ENCODE measurements around the gene CDC25A.

Gene CDC25A

DNA sequence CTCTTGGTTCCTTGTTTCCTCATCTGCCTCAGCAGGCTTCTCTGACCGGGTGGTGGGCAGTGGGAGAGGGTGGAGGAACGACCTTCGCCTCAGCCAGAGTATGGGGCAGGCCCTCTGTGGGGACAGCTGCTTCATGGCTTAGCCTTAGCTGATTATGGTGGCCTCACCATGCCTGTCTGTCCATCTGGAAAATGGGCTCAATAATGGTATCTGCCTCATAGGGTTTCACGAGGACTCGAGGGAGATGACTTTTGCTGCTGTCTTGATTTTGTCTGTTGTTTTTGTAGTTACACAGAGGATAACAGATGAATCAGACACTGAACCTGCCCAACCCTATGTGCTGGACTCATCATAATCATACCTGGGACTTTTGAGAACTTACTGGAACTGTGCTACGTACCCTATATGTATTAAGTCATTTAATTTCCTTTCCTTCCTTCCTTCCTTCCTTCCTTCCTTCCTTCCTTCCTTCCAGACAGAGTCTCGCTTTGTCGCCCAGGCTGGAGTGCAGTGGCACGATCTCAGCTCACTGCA, 46.5 kb downstream of the CDC25A start:
- DNase-seq (ENCODE audit: low read depth, low spot score), result no peak

DNA sequence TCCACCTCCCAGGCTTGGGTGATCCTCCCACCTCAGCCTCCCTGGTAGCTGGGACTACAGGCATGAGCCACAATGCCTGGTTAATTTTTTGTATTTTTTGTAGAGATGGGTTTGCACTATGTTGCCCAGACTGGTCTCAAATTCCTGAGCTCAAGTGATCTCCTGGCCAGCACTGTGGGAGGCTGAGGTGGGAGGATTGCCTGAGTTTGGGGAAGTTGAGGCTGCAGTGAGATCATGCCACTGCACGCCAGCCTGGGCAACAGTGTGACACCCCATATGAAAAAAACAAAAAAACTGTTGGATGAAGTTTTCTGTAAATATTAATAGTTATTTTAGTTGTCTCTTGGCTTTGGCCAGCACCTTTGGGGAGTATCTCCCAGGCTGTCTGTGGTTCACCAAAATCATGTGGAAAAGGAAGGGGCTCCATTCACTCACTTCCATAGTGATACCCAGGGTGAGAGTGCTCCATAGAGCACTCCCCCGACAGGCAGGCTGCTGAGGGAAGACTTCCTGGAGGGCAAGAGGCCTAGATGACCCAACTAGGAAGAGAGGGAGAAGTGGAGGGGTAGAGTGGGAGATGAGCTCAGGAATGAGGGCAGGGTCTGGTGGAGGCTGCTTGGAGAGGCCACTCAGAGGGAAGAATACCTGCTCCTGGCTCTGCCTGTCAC, 47.1 kb downstream of the CDC25A start:
- DNase-seq (ENCODE audit: low read depth, low spot score), result no peak

DNA sequence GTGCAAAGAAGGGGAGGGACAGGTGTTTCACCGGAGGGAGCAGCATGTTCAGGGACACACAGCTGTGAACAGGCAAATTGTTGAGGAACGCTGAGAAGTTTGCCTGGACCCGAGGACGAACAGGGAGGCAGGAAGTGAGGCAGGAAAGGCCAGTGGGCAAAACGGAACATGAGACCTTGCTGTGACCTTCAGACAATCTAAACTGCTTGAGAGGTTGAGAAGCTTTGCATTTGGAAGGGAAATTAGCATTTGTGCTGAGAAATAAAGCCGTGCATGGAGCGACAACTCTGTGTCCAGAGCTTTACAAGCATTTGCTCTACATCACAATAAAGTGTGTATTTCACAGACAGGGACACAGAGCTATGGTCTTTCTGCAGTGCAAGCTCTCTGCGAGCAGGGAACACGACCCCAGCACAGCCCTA, 47.9 kb downstream of the CDC25A start:
- no peak for DNase-seq (ENCODE audit: low read depth, low spot score)

DNA sequence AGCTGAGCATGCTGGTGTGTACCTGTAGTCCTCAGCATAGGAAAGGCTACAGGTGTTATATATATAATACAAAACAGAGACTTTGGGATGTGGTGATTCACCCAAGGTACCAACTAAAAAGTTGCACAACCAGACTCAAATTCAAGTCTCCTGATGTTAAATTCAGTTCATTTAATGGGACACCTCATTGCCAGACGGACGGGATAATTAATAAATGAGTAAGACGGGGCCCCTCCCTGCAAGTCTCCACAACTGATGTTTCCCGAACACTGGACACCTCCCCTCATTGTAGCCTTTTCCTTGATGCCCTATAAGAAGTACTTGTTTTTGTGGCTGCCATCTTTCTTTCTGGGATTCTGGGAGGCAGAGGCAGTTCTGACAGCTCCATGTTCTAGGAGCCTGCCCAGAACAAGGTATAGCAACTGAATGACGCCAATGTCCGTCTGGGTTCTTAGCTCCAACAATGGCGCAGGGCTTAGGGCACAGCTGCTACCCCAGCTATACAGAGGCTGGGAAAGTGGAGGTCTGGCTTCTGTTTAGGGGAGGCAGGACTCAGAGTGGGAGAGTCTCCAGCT, 50.7 kb downstream of the CDC25A start:
- DNase-seq (ENCODE audit: low read depth, low spot score), result no peak

DNA sequence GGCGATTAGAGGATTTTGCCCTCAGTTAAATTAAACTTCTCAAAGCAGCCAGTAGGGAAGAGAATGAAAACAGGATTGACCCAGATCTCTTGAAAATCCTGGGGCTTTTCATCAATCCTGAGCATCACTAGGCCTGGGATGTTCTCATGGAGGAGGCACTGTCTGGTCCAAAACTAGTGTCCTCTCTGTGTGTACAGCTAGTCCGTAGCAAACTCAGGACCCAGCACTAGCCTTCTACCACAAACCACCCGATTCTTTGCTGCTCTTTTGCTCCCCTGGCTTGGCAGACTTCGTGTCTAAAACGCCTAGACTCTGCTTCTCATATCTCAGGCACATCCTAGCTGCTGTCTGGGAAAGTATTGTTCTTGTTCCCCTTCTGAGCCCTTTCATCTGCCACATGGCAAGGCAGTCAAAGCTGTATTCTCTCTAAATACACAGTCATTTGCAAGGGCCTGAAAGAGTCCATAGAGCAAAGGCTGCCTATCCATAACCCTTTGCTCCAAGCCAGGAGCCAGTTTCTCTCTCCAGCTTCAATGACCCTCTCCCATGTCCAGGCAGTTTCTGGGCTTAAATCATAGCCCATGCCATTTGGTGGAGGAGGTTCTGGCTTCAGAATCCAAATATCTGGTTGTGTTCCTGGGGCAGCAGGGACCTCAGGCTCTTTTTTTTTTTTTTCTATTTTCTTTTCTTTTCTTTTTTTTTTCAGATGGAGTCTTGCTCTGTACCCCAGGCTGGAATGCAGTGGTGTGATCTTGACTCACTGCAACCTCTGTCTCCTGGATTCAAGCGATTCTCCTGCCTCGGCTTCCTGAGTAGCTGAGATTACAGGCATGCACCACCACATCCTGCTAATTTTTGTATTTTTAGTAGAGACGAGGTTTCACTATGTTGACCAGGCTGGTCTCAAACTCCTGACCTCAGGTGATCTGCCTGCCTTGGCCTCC, 52.4 kb downstream of the CDC25A start:
- no peak for DNase-seq (ENCODE audit: low read depth, low spot score)

DNA sequence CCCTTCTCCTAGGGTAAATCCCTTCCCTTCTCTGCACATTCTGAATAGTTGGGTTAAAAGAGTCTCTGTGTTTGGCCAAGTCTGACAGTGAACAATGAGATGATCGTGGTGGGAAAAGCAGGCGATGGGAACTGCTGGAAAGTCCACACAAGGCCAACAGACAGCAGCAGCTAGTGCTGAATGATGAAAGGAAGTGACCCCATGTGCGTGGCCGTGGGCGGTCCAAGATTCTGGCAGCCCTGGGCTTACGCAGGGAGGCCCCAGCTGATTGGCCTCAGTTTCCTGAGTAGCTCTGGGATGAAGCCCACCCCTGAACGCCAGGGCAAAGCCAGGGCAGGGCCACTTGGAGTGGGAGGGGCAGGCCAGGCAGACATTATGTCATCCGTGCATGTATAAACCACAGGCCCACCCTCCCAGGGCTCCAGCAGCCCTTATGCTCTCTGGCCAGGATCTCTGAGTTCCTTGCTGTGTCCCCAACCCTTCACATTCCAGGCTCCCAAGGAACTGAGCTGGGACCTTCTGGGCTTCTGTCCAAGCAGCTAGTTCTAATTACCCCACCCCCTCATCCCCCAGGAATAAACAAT, 57.8 kb downstream of the CDC25A start:
- DNase-seq (ENCODE audit: low read depth, low spot score), result no peak

DNA sequence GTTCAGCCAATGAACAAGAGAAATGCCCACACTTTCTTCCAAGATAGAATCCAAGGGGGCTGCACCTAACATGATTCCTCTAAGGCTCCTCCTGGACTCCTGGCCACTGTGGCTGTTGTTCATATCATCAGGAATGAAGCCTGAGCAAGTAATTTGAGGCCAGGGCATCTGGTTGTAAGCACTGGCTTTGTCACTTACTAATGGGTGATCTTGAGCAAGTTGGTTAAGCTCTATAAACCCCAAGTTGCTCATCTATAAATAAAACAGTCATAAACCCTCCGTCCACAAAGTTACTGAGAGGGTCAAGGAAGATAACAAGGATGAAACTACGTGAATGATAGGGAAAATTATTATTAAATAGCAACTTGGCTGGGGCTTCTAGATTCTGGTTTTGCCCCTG, 58.3 kb downstream of the CDC25A start:
- no peak for DNase-seq (ENCODE audit: low read depth, low spot score)

DNA sequence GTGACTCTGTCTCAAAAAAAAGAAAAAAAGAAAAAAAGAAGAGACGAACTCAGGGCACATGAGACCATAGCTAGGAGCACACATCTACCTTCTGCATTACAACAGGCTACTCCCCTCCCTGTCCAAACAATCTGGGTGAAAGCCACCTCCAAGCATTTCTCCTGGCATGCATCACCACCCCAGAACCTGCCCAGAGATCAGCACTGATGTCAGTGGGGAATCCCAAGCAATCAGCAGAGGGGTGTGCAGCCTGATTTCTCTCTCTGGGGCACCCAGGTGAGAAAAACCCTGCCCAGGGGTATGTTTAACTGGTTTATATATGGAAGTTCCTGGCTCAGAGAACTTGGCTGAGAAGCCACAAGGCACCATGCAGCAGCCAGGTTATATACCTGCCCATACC, 59.4 kb downstream of the CDC25A start:
- no peak for DNase-seq (ENCODE audit: low read depth, low spot score)

GRCh38 chr3:48125886-48126622, 62.2 kb downstream of the CDC25A start:
- no peak for DNase-seq (ENCODE audit: low read depth, low spot score)

DNA sequence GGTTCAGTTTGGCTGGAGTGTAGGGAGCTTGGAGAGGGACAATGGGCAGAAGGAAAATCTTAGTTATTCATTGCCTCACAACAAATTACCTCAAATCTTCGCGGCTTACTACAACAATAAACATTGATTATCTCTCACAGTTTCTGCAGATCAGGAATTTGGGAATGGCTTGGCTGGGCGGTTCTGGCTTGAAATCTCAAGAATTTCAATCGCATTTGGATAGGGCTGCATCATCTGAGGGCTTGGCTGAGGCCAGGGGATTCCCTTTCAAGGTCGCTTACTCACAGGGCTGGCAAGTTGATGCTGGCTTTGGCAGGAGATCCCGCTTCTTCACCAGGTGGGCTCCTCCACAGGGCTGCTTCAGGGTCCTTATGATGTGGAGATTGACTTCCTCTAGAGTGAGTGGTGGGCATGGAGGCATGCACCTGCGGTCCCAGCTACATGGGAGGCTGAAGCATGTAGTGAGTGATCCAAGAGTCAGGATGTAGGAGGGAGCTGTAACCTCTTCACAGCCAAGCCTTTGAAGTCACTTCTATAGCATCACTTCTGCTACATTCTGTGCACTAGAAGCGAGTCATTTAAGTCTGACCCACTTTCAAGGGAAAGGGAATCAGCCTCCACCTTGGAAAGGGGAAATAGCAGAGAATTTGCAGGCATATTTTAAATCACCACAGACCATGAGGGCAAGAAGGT, 63.1 kb downstream of the CDC25A start:
- DNase-seq (ENCODE audit: low read depth, low spot score), result no peak

DNA sequence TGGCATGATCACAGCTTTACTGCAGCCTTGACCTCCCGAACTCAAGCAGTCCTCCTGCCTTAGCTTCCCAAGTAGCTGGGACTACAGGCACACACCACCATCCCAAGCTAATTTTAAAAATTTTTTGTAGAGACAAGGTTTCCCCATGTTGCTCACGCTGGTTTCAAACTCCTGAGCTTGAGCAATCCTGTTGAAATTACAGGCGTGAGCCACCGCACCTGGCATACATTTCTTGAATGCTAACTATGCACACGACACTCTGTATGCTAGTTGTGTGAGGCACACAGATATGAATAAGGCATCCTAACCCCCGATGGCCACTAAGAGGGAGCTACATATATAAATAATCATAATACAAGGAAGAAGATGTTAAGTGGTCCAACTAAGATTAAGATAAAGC, 64.9 kb downstream of the CDC25A start:
- no peak for DNase-seq (ENCODE audit: low read depth, low spot score)

- no peak for DNase-seq (ENCODE audit: low read depth, low spot score)
Observed at GRCh38 chr3:48122504-48122903, 65.7 kb downstream of the CDC25A start.

- DNase-seq (ENCODE audit: low read depth, low spot score), result no peak
Observed at GRCh38 chr3:48120223-48120622, 68.0 kb downstream of the CDC25A start.

DNA sequence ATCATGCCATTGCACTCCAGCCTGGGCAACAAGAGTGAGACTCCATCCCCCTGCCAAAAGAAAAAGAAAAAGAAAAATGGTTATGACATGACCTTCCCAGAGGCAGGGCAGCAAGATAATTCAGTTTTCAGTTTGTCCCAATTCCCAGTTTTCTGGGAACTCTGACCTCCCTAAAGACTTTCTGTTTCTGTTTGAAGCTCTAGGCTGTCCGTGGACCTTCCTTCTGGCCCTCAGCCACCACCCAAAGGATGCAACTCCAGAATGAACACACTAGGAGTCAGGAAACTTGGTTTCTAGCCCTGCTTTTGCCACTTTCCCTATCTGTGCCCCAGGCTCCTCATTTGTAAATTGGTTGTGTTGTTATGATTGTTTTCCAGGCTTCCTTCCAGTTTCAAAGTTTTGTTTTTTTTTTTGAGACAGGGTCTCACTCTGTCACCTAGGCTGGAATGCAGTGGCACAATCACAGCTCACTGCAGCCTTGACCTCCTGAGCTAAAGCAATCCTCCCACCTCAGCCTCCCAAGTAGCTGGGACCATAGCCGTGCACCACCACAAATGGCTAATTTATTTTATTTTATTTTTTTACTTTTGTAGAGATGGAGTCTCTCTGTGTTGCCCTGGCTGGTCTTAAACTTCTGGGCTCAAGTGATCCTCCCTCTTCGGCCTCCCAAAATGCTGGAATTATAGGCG, 68.6 kb downstream of the CDC25A start:
- DNase-seq (ENCODE audit: low read depth, low spot score), result no peak

DNA sequence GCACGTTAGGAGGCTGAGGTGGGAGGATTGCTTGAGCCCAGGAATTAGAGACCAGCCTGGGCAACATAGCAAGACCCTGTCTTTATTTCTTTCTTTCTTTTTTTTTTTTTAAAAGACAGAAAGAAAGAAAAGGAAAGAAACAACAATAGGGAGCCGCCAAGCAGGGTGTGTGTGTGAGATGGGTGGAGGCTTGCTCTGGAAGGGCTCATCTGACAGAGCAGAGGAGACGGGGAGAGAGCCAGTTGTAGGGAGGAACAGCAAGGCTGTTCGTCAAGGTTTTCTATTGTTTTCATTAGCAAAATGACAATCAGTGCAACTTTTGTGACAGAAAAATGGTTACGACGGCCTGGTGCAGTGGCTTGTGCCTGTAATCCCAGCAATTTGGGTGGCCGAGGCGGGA, 69.3 kb downstream of the CDC25A start:
- DNase-seq (ENCODE audit: low read depth, low spot score), result no peak

DNA sequence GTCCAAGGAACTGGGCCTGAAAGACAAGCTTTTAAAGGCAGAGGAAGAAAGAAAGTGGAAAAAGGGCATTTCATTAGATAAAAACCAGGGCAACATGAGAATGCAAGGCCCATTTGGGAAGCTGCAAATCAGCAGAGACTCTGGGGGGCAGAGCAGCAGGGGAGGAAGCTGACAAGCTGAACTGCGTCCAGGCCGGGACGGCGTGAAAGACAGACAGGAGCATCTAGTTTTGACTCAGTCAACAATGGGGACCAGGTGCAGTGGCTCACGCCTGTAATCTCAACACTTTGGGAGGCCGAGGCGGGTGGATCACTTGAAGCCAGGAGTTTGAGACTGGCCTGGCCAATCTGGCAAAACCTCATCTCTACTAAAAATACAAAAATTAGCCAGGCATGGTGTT, 69.9 kb downstream of the CDC25A start:
- DNase-seq (ENCODE audit: low read depth, low spot score), result no peak

GRCh38 chr3:48112813-48113212, 75.4 kb downstream of the CDC25A start:
- DNase-seq (ENCODE audit: low read depth, low spot score), result no peak

DNA sequence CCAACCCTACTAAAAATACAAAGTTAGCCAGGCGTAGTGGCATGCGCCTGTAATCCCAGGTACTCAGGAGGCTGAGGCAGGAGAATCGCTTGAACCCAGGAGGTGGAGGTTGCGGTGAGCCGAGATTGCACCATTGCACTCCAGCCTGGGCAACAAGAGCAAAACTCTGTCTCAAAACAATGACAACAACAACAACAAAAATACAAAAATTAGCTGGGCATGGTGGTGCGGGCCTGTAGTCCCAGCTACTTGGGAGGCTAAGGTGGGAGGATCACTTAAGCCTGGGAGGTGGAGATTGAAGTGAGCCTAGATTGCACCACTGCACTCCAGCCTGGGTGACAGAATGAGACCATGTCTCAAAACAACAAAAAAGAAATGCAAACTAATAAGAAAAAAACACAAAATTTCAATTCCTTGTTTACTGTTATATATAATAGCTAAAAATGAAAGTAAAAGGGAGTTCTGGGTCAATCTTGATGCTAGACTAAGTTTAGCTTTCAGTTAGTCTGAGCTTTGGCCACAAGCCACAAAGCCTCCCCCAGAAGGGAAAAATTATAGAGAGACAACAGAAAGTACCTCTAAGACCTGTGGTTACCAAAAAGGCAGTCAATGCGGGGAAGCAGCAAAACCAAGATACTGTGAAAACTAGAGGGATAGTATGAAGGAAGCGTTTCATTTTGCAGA, 76.0 kb downstream of the CDC25A start:
- peak; percentile 3 for DNase-seq (ENCODE audit: low read depth, low spot score)

DNA sequence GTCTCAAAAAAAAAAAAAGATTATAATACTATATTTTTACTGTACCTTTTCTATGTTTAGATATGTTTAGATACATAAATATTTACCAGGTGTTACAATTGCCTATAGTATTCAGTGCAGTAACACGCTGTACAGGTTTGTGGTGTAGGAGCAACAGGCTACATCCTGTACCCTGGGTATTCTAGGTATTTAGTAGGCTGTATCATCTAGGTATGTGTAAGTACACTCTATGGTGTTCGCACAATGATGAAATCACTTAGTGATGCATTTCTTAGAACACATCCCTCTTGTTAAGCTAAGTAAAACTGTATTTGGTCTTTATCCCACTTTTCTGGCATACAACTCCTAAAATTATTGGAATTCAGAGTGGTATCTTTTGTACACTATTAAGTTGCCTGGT, 77.8 kb downstream of the CDC25A start:
- no peak for DNase-seq (ENCODE audit: low read depth, low spot score)

DNA sequence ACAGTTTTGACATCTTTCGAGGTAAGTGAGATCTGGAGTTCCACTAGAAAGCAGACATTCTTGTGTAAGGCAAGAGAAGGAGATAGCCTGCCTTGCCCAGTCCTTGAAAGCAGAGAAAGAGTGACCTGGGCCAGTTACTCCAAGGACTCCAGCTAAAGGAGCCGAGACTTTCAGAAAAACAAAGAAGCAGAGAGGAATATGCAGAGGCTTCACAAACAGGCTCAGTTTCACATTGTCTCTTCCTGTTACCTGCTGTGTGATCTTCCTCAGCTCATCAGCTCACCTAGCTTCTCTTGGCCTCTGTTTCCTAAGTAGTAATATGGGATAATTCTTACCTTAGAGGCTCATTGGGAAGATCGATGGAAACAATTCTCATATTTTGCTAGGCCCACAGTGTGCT, 81.0 kb downstream of the CDC25A start:
- DNase-seq (ENCODE audit: low read depth, low spot score), result no peak
